Mesendoderm (in vitro differentiated cells): Measurements from ENCODE around the gene MYO10.

Experiments
- DNase-seq: peaks from one replicate; pipeline ENCODE4 v3.0.0; 2013
- H2AK5ac ChIP-seq: 2 replicates; pipeline ENCODE4 v1.6.1; 2013; ENCODE audit warnings: low read length, inconsistent platforms
- H2BK120ac ChIP-seq: 2 replicates; pipeline ENCODE4 v1.6.1; 2013; ENCODE audit warnings: low read depth, mild to moderate bottlenecking, low read length, moderate library complexity, mixed read lengths
- H2BK15ac ChIP-seq: replicated peaks from 2 replicates; pipeline ENCODE4 v1.6.1; 2013; ENCODE audit warnings: low read depth, mild to moderate bottlenecking, moderate library complexity
- H2BK5ac ChIP-seq: 2 replicates; pipeline ENCODE4 v1.6.1; 2013; ENCODE audit warnings: low read length, inconsistent platforms
- H3K18ac ChIP-seq: 2 replicates; pipeline ENCODE4 v1.6.1; 2013; ENCODE audit warnings: mild to moderate bottlenecking, low read length, mixed read lengths
- H3K23ac ChIP-seq: one replicate; pipeline ENCODE4 v1.6.1; 2013; ENCODE audit warnings: low read length
- H3K27ac ChIP-seq: 2 replicates; pipeline ENCODE4 v1.5.1; 2013; ENCODE audit warnings: low read depth, mild to moderate bottlenecking, inconsistent platforms, low read length, moderate library complexity
- H3K27me3 ChIP-seq: 2 replicates; pipeline ENCODE4 v1.6.1; 2013; ENCODE audit warnings: low read length, control low read depth, mild to moderate bottlenecking, inconsistent platforms; ENCODE audit not compliant: insufficient read depth, poor library complexity
- H3K36me3 ChIP-seq: 2 replicates; pipeline ENCODE4 v1.6.1; 2013; ENCODE audit warnings: low read length, inconsistent platforms; ENCODE audit not compliant: control insufficient read depth, insufficient read depth
- H3K4ac ChIP-seq: one replicate; pipeline ENCODE4 v1.6.1; 2013; ENCODE audit warnings: low read depth, mild to moderate bottlenecking, low read length, moderate library complexity
- H3K4me1 ChIP-seq: 2 replicates; pipeline ENCODE4 v1.6.1; 2013; ENCODE audit warnings: low read depth, low read length, inconsistent platforms; ENCODE audit not compliant: control insufficient read depth
- H3K4me2 ChIP-seq: 2 replicates; pipeline ENCODE4 v1.6.1; 2013; ENCODE audit warnings: low read length
- H3K4me3 ChIP-seq: 2 replicates; pipeline ENCODE4 v1.5.1; 2013; ENCODE audit warnings: mild to moderate bottlenecking, low read length
- H3K56ac ChIP-seq: one replicate; pipeline ENCODE4 v1.6.1; 2013; ENCODE audit warnings: low read length
- H3K79me1 ChIP-seq: 2 replicates; pipeline ENCODE4 v1.6.1; 2013; ENCODE audit warnings: low read length, inconsistent platforms
- H3K79me2 ChIP-seq: 2 replicates; pipeline ENCODE4 v1.6.1; 2013; ENCODE audit warnings: mild to moderate bottlenecking, low read length; ENCODE audit not compliant: control insufficient read depth, insufficient read depth
- H3K9ac ChIP-seq: 2 replicates; pipeline ENCODE4 v1.6.1; 2013; ENCODE audit warnings: low read length, inconsistent platforms
- H4K5ac ChIP-seq: one replicate; pipeline ENCODE4 v1.6.1; 2013; ENCODE audit warnings: low read length
- H4K8ac ChIP-seq: one replicate; pipeline ENCODE4 v1.6.1; 2013; ENCODE audit warnings: low read depth, mild to moderate bottlenecking, control low read depth, low read length, moderate library complexity
- whole genome bisulfite sequencing: extraction: QIAGEN DNeasy Blood & Tissue Kit; methylation state at CpG from one replicate; pipeline ENCODE4 v1.1.7; 2013; ENCODE audit warnings: low lambda C conversion rate, missing lambda C conversion rate; ENCODE audit not compliant: insufficient coverage; ENCODE audit errors: extremely low coverage; 5-methylcytosine and 5-hydroxymethylcytosine counted together

Gene MYO10

DNA sequence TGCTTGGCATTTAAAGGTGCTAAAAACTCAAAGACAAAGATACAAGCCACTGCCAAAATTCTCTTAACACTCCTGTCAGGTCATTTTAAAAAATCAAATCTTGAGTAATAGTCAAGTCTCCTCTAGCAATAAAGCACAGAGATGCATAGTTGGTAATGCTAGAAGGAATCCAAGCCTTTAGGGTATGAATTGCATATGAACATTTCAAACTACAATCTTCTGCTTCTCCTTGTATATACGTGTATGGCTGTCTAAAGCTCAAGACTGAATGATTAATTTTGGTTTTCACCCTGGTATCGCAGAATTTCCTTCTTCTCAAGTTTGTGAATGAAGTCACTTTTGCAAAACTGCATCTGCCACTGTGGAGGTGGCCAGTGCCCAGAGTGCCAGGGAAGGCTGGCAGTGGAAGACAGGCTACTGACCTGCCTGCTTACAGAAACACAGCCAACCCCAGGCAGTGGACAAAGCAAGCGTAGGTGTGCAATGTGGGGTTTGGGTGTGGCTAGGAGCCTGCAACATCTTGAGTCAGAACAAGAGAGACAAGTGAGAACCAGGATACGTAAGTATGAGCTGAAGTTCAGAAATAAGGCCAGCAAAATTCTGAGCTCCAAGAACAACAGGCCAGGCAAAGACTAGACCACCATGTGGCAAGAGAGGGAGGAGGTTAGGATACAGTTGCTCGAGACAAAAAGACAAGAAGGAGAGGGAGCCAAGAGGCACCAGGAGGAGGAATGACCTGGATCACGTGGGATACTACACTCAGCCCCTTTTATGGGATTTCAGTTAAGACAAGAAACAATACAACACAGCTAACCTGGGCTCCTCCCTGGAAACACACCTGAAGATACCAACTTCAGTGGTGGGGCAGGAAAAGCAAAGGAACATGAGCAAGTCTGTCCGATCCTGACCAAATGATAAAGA is 22.6 kb downstream of the MYO10 start:
- H2AK5ac ChIP-seq: no peak overlapping the region
- H3K27ac ChIP-seq: no peak overlapping the region
- no peak overlapping the region for H3K18ac ChIP-seq
- no peaks in the 10 kb centered on the region for H3K36me3 ChIP-seq
- no peak overlapping the region for H2BK15ac ChIP-seq
- no peak overlapping the region for H2BK5ac ChIP-seq
- no peaks in the 10 kb centered on the region for H3K4me1 ChIP-seq
- H3K23ac ChIP-seq: no peak overlapping the region
- H3K27me3 ChIP-seq: no peaks in the 10 kb centered on the region
- DNase-seq: no peak
- H3K56ac ChIP-seq: peak overlapping the region; percentile 22
- no peak overlapping the region for H3K4me2 ChIP-seq
- peaks cover 16% of the 10 kb centered on the region for H3K79me2 ChIP-seq
- no CpG with 5 or more reads among the region's 7 CpGs for WGBS
- H4K5ac ChIP-seq: no peak overlapping the region
- no peak overlapping the region for H3K9ac ChIP-seq
- H2BK120ac ChIP-seq: no peak overlapping the region
- H3K4me3 ChIP-seq: no peak overlapping the region
- H3K79me1 ChIP-seq: peaks cover 23% of the 10 kb centered on the region
- H3K4ac ChIP-seq: no peak overlapping the region
- no peak overlapping the region for H4K8ac ChIP-seq

DNA sequence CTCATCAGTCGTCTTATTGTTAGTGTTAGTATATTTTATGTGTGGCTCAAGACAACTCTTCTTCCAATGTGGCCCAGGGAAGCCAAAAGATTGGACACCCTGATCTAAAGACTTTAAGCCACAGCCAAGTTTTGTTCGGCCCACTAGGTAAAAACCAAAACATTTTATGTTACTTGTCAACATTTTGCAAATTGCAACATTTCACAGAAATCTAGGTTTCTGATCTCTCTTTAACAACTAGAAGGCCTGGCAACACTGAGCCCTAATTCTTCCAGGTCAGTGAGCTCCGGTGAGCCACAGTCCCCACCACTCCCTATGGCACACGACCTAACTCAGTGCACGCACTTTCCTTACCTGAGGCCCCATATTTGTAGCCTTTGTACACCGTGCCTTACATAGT is 24.0 kb downstream of the MYO10 start:
- H3K27ac ChIP-seq: no peak overlapping the region
- H3K56ac ChIP-seq: no peak overlapping the region
- no peak overlapping the region for H2BK15ac ChIP-seq
- no peaks in the 10 kb centered on the region for H3K4me1 ChIP-seq
- peaks cover 15% of the 10 kb centered on the region for H3K79me2 ChIP-seq
- no peak overlapping the region for H3K4me2 ChIP-seq
- no CpG with 5 or more reads among the region's 6 CpGs for WGBS
- H3K4ac ChIP-seq: no peak overlapping the region
- H2BK120ac ChIP-seq: no peak overlapping the region
- no peak overlapping the region for H4K8ac ChIP-seq
- H3K9ac ChIP-seq: no peak overlapping the region
- no peak overlapping the region for H3K23ac ChIP-seq
- no peak for DNase-seq
- H4K5ac ChIP-seq: no peak overlapping the region
- H3K18ac ChIP-seq: no peak overlapping the region
- no peaks in the 10 kb centered on the region for H3K36me3 ChIP-seq
- H2AK5ac ChIP-seq: no peak overlapping the region
- peaks cover 22% of the 10 kb centered on the region for H3K79me1 ChIP-seq
- no peaks in the 10 kb centered on the region for H3K27me3 ChIP-seq
- no peak overlapping the region for H3K4me3 ChIP-seq
- H2BK5ac ChIP-seq: no peak overlapping the region

DNA sequence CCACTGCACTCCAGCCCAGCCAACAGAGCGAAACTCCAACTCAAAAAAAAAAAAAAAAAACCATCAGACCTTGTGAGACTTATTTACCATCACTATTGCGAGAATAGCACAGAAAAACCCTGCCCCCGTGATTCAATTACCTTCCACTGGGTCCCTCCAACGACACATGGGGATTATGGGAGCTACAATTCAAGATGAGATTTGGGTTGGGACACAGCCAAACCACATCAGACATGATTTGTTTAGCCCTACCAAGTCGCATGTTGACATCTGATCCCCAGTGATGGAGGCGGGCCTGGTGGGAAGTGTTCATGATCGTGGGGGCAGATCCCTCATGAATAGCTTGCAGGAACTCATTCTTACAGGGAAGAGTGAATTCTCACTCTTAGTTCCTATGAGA is 26.6 kb downstream of the MYO10 start:
- Histone ChIP-seq H3K4ac (no peak overlapping the region), H2BK15ac (no peak overlapping the region), H3K27me3 (no peaks in the 10 kb centered on the region), H3K79me1 (peaks cover 24% of the 10 kb centered on the region), H3K9ac (no peak overlapping the region), H3K56ac (no peak overlapping the region), H3K36me3 (no peaks in the 10 kb centered on the region), H4K5ac (no peak overlapping the region), H2BK120ac (no peak overlapping the region), H3K27ac (no peak overlapping the region), H2AK5ac (no peak overlapping the region), H3K79me2 (peaks cover 15% of the 10 kb centered on the region), H3K4me1 (peaks cover 11% of the 10 kb centered on the region), H2BK5ac (no peak overlapping the region), H4K8ac (no peak overlapping the region), H3K4me2 (no peak overlapping the region), H3K23ac (no peak overlapping the region), H3K4me3 (no peak overlapping the region), H3K18ac (no peak overlapping the region)
- WGBS: no CpG with 5 or more reads among the region's 7 CpGs
- DNase-seq: no peak

DNA sequence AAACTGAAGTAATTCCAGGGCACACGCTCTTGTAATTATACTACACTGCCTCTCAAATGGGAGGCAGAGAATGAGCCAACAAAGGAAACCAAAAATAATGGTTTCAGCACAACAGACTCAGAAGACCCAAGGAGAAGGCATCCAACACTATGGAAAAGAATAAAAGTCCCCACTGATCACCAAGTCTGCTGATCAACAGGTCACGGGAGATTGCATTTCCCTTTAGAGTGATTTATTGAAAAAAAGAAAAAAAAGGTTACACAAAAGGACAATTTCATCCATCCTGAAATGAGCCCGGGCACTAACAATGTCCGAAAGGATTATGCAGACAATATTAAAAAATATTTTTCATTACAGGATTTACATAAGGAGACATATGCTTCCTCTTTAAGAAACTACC is 28.8 kb downstream of the MYO10 start:
- H3K9ac ChIP-seq: no peak overlapping the region
- no peak overlapping the region for H3K56ac ChIP-seq
- no peak overlapping the region for H2BK120ac ChIP-seq
- no peak overlapping the region for H3K27ac ChIP-seq
- H3K79me2 ChIP-seq: peaks cover 15% of the 10 kb centered on the region
- no peak overlapping the region for H3K4me2 ChIP-seq
- peaks cover 11% of the 10 kb centered on the region for H3K4me1 ChIP-seq
- no peak for DNase-seq
- no peak overlapping the region for H3K18ac ChIP-seq
- no peak overlapping the region for H2AK5ac ChIP-seq
- no peaks in the 10 kb centered on the region for H3K27me3 ChIP-seq
- no peak overlapping the region for H3K4ac ChIP-seq
- no CpG with 5 or more reads among the region's 4 CpGs for WGBS
- no peak overlapping the region for H2BK15ac ChIP-seq
- H3K36me3 ChIP-seq: no peaks in the 10 kb centered on the region
- H3K4me3 ChIP-seq: no peak overlapping the region
- H3K79me1 ChIP-seq: peaks cover 17% of the 10 kb centered on the region
- H2BK5ac ChIP-seq: no peak overlapping the region
- no peak overlapping the region for H3K23ac ChIP-seq
- no peak overlapping the region for H4K5ac ChIP-seq
- H4K8ac ChIP-seq: no peak overlapping the region

DNA sequence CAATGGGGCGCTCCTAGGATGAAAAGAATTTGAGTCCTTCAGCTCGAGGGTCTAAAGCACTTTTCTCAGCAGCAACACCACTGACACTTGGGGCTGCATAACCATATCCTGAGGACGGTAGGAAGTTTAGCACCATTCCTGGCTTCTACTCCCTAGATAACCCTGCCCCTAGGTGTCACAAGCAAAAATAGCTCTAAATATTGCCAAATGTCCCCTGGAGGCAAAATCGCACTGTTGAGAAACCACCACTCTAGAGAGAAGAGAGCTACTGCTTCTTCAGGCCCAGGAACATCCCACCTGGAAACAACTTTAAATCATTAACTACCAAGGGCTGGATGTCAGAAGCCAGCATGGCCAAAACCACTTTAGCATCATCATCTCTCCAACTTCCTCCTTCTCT is 29.8 kb downstream of the MYO10 start:
- no peak overlapping the region for H3K27ac ChIP-seq
- H3K79me1 ChIP-seq: peaks cover 15% of the 10 kb centered on the region
- no peak overlapping the region for H4K5ac ChIP-seq
- peaks cover 15% of the 10 kb centered on the region for H3K79me2 ChIP-seq
- no peaks in the 10 kb centered on the region for H3K36me3 ChIP-seq
- H3K4me2 ChIP-seq: no peak overlapping the region
- peak overlapping the region; percentile 11 for H3K56ac ChIP-seq
- no peak overlapping the region for H4K8ac ChIP-seq
- H3K9ac ChIP-seq: no peak overlapping the region
- WGBS: no CpG with 5 or more reads among the region's 4 CpGs
- DNase-seq: no peak
- no peak overlapping the region for H2BK15ac ChIP-seq
- H3K4ac ChIP-seq: no peak overlapping the region
- H3K27me3 ChIP-seq: no peaks in the 10 kb centered on the region
- no peak overlapping the region for H2BK120ac ChIP-seq
- H2BK5ac ChIP-seq: no peak overlapping the region
- no peak overlapping the region for H3K4me3 ChIP-seq
- no peak overlapping the region for H3K18ac ChIP-seq
- H2AK5ac ChIP-seq: no peak overlapping the region
- H3K4me1 ChIP-seq: peaks cover 16% of the 10 kb centered on the region
- H3K23ac ChIP-seq: no peak overlapping the region
